NCI-H2196 treated with DMSO at 0.1 percent for 48 hours (cell line): ENCODE measurements around the gene BCAR3.
"Not testable (repeated sequence)": the region's sequence is repeated elsewhere in the genome, so short reads cannot be mapped to it uniquely, and the experiment has no call there.

Source experiments
- DNase-seq: peaks from one replicate; lab custom pipeline; 2025; ENCODE audit not compliant: unreplicated experiment; lab: John Stamatoyannopoulos, UW

Gene BCAR3

GRCh38 chr1:93598861-93599439, 82.7 kb downstream of the BCAR3 start:
- no peak for DNase-seq

GRCh38 chr1:93598396-93598795, 83.2 kb downstream of the BCAR3 start:
- no peak for DNase-seq

- no peak for DNase-seq
These were observed 83.9 kb downstream of the BCAR3 start for GRCh38 chr1:93597709-93598108.

GRCh38 chr1:93596329-93597089, 85.1 kb downstream of the BCAR3 start:
- DNase-seq: no peak

- no peak for DNase-seq
These were observed 85.9 kb downstream of the BCAR3 start for GRCh38 chr1:93595743-93596142.

- no peak for DNase-seq
These were observed 86.4 kb downstream of the BCAR3 start for GRCh38 chr1:93595266-93595665.

GRCh38 chr1:93594603-93594880, 87.1 kb downstream of the BCAR3 start:
- no peak for DNase-seq

GRCh38 chr1:93593854-93594602, 87.6 kb downstream of the BCAR3 start:
- DNase-seq: no peak

- no peak for DNase-seq
These were observed 89.1 kb downstream of the BCAR3 start for GRCh38 chr1:93592551-93592949.

- peak; percentile 89 for DNase-seq
These were observed 89.7 kb downstream of the BCAR3 start for GRCh38 chr1:93591676-93592550.

GRCh38 chr1:93591291-93591675, 90.4 kb downstream of the BCAR3 start:
- DNase-seq: not testable (repeated sequence)

GRCh38 chr1:93588955-93589354, 92.7 kb downstream of the BCAR3 start:
- no peak for DNase-seq

GRCh38 chr1:93588206-93588605, 93.4 kb downstream of the BCAR3 start:
- DNase-seq: no peak

- DNase-seq: no peak
These were observed 94.3 kb downstream of the BCAR3 start for GRCh38 chr1:93587354-93587753.

- peak; percentile 75 for DNase-seq
These were observed 96.3 kb downstream of the BCAR3 start for GRCh38 chr1:93585059-93585966.

GRCh38 chr1:93584261-93585003, 97.2 kb downstream of the BCAR3 start:
- DNase-seq: no peak

- no peak for DNase-seq
These were observed 99.5 kb downstream of the BCAR3 start for GRCh38 chr1:93581917-93582850.

GRCh38 chr1:93579891-93580290, 101.7 kb downstream of the BCAR3 start:
- DNase-seq: no peak
